Right lobe of liver (tissue), 6 donors: ENCODE results near the gene NLRP6. TPM values are rescaled to one million over a fixed set of nuclear protein-coding genes. Genes with fewer than 3 reads are reported as not detected.
A peak's percentile ranks its signal among the peaks of the same experiment; 100 is the strongest.

Source experiments
- ATAC-seq, 4 donors: fragments of 200-7000 bp; cut with Tn5 transposase; one replicate each; pipeline ENCODE4 v1.9.1; 2020; ENCODE audit warnings: mild to moderate bottlenecking in 4 of 4, moderate library complexity in 4 of 4
- DNase-seq, 3 donors: peaks; one replicate each; pipeline ENCODE4 v3.0.0-alpha.2; 2020
- H3K27ac ChIP-seq, 3 donors: fragments of 200-600 bp; one replicate each; pipeline ENCODE4 v1.8.0; 2022
- H3K27me3 ChIP-seq, 2 donors: fragments of 200-600 bp; one replicate each; pipeline ENCODE4 v1.8.0; 2022
- H3K36me3 ChIP-seq, 4 donors: fragments of 200-600 bp; sonication (generic) in 1 of 4; one replicate each; pipeline versions ENCODE4 v1.5.1 to v1.8.0; 2017 to 2022; ENCODE audit warnings: control low read depth in 1 of 4
- H3K4me1 ChIP-seq, 4 donors: fragments of 200-600 bp; sonication (generic) in 1 of 4; one replicate each; pipeline versions ENCODE4 v1.5.1 to v1.8.0; 2017 to 2022; ENCODE audit warnings: control low read depth in 1 of 4
- H3K4me3 ChIP-seq, 3 donors: fragments of 200-600 bp; one replicate each; pipeline ENCODE4 v1.8.0; 2022
- H3K9me3 ChIP-seq, 4 donors: fragments of 200-600 bp; sonication (generic) in 1 of 4; one replicate each; pipeline versions ENCODE4 v1.5.1 to v1.8.0; 2017 to 2022; ENCODE audit warnings: control low read depth in 1 of 4
- POLR2A ChIP-seq: fragments of 450-650 bp; IDR thresholded peaks from one replicate; pipeline ENCODE4 v1.6.1; 2017; ENCODE audit warnings: antibody characterized with exemption, mild to moderate bottlenecking
- WGBS: methylation state at CpG from one replicate; pipeline ENCODE4 v1.1.6; 2018; ENCODE audit warnings: low coverage, low lambda C conversion rate; ENCODE audit not compliant: insufficient coverage; ENCODE audit errors: missing lambda C conversion rate; 5-methylcytosine and 5-hydroxymethylcytosine counted together
- intact Hi-C, 2 donors: fragments of 100-400 bp; cut with DNase I; formaldehyde crosslinking; loops; one replicate each; pipeline versions ENCODE4 v1.11.2 to v1.14.1; 2022
- total RNA-seq, 6 experiments: library from RNA; depleted of rRNA in 2 of 6; stranded (reverse); fragments of >200 nt in 2 of 6; fragmentation: NEBNext Ultra II Directional in 3 of 6; extraction: Animal tissue kit (Norgen Biotek cat#: 25700) in 3 of 6; gene quantifications; one replicate each; pipeline versions ENCODE4 v1.1.0 to v1.2.4, GENCODE V29; 2016 to 2023
- TF ChIP-seq, protein P1 (sequence below), 4 donors: fragments of 200-600 bp in 3 of 4; fragments of 450-650 bp in 1 of 4; IDR thresholded peaks; one replicate each; pipeline versions ENCODE4 v1.5.1 to v1.8.0; 2016 to 2022; ENCODE audit warnings: antibody characterized with exemption in 4 of 4, mild to moderate bottlenecking in 2 of 4
- donor health status: DM: no; HTN: yes; CAD: no.
- donor health status: DM: no; HTN: no; CAD: no.
- donor health status: DM: no; HTN: no; CAD: no.
- donor health status: DM: no; HTN: yes; CAD: no.
- donor health status: DM: no; HTN: yes; CAD: no.

Gene NLRP6
- total RNA-seq, 6 experiments from 2014 or later, result 0.22 to 6.2 (median 1.6) TPM

DNA sequence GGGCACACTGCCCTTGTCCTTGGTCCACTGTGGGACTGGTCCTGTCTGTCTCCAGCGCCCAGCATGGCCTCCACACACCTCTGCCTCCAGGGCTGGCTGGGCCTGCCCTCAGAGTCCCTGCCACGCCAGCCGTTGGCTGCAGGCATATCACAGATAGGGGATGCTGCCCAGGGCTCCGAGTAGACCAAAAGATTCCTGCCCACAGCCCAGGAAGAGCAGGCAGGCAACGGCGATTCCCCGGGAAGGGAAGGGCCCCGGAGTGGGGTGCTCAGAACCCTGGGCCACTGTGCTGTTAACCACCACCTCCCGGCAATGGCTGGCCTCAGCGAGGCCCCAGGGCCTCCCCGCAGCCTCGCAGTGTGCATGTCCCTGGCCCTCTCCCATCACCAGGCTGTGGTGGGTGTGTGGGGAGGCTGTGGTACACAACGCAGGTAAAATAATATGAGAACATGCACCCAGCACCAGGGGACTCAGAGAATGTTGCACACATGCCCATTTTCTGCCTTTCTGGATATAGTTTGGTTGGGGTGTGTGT is 18.9 kb downstream of the NLRP6 start:
- Histone ChIP-seq H3K36me3 (no peaks in the 10 kb centered on the region), H3K4me1 (no peaks in the 10 kb centered on the region), H3K4me3 (no peak overlapping the region), H3K27ac (no peak overlapping the region), H3K27me3 (no peaks in the 10 kb centered on the region), H3K9me3 (no peaks in the 10 kb centered on the region)
- no peak for TF ChIP-seq POLR2A
- TF ChIP-seq, protein P1, sequence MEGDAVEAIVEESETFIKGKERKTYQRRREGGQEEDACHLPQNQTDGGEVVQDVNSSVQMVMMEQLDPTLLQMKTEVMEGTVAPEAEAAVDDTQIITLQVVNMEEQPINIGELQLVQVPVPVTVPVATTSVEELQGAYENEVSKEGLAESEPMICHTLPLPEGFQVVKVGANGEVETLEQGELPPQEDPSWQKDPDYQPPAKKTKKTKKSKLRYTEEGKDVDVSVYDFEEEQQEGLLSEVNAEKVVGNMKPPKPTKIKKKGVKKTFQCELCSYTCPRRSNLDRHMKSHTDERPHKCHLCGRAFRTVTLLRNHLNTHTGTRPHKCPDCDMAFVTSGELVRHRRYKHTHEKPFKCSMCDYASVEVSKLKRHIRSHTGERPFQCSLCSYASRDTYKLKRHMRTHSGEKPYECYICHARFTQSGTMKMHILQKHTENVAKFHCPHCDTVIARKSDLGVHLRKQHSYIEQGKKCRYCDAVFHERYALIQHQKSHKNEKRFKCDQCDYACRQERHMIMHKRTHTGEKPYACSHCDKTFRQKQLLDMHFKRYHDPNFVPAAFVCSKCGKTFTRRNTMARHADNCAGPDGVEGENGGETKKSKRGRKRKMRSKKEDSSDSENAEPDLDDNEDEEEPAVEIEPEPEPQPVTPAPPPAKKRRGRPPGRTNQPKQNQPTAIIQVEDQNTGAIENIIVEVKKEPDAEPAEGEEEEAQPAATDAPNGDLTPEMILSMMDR (IDR thresholded peaks at IDR 0.05), result no peak
- ATAC-seq, result peak in 2 of 4 donors; percentile 1 to 4
- DNase-seq, result peak in 1 of 3 donors; percentile 47
- WGBS, result 80% methylated on average over 4 of the region's 13 CpGs
- intact Hi-C loops, result no loop called here

DNA sequence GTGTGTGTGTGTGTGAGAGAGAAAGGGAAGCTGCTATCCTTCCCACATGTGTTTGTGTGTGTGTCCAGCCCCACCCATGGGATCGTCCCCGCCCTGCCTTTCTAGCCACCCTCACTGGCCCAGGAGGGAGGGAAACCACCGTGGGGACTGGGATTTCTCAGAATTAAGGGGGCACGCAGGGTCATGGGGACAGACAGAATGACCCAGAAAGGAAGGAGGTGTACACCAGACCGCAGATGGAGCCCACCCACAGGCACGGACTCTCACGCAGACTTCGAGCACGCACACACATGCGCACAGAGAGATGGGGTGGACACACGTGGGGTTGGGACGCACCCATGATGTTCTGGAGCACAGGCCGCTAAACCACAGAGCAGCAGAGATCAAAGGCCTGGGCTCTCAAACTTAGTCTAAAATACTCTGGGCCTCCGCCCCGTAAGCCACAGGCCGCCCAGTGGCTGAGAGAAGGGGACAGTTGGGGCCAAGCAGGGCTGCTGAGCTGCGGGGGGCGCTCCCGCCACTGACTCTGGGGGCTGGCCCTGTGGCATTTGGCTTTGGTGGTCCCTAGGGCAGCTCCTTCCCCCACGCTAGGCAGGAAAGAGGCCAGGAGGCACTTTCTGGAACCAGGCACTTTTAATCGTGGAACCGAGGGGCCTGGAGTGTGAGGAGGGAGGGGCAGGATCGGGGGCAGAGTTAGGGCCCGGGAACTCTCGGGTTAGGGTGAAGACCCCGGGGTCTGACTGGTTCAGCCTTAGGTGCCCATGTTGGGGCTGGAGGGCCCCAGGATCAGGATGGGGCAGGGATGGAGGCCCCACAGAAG is 19.6 kb downstream of the NLRP6 start:
- Histone ChIP-seq H3K36me3 (no peaks in the 10 kb centered on the region), H3K9me3 (no peaks in the 10 kb centered on the region), H3K4me1 (no peaks in the 10 kb centered on the region), H3K27me3 (no peaks in the 10 kb centered on the region), H3K4me3 (no peak overlapping the region), H3K27ac (no peak overlapping the region)
- 60% methylated on average over 11 of the region's 26 CpGs for WGBS
- TF ChIP-seq, protein P1 (IDR thresholded peaks at IDR 0.05), result no peak
- TF ChIP-seq POLR2A, result no peak
- ATAC-seq (peak in 3 of 4 donors; percentile 14 to 34 (median 30)), DNase-seq (peak; percentile 18 to 50 (median 38))
- intact Hi-C loops, result no loop called here

DNA sequence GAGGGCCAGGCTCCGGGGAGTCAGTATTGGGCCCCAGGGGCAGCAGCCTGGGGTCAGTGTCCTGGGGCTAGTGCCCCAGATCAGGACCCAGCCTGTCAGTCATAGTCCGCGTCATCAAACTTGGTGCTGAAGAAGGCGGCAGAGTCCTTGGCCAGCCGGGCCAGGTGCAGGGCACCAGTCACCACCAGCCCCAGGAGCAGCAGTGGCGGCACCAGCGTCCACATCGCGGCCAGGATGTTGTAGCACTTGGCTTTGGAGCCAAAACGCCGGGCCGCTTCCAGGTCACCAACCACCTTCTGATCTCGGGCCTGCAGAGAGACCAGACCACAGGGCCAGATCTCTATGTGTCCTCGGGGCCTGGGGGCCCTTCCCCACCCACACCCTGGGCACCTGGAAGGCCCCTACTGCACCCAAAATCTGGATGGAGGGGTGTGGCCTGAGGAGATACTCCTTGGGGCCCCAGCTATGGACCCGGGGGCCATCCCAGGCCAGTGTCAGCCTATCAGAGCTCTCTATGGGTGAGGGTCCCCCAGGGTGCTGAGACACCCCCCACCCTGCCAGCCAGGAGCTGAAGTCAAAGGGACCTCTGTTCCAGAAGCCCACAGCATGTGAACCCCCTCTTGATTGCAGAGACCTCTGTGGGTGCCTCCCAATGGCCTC is 20.3 kb downstream of the NLRP6 start:
- DNase-seq (peak; percentile 29 to 53 (median 49)), ATAC-seq (peak; percentile 7 to 47 (median 30))
- Histone ChIP-seq H3K27me3 (no peaks in the 10 kb centered on the region), H3K27ac (no peak overlapping the region), H3K4me3 (no peak overlapping the region), H3K36me3 (no peaks in the 10 kb centered on the region), H3K9me3 (no peaks in the 10 kb centered on the region), H3K4me1 (no peaks in the 10 kb centered on the region)
- WGBS, result no CpG with 5 or more reads among the region's 15 CpGs
- TF ChIP-seq, protein P1 (IDR thresholded peaks at IDR 0.05), result no peak
- intact Hi-C loops, result no loop called here

DNA sequence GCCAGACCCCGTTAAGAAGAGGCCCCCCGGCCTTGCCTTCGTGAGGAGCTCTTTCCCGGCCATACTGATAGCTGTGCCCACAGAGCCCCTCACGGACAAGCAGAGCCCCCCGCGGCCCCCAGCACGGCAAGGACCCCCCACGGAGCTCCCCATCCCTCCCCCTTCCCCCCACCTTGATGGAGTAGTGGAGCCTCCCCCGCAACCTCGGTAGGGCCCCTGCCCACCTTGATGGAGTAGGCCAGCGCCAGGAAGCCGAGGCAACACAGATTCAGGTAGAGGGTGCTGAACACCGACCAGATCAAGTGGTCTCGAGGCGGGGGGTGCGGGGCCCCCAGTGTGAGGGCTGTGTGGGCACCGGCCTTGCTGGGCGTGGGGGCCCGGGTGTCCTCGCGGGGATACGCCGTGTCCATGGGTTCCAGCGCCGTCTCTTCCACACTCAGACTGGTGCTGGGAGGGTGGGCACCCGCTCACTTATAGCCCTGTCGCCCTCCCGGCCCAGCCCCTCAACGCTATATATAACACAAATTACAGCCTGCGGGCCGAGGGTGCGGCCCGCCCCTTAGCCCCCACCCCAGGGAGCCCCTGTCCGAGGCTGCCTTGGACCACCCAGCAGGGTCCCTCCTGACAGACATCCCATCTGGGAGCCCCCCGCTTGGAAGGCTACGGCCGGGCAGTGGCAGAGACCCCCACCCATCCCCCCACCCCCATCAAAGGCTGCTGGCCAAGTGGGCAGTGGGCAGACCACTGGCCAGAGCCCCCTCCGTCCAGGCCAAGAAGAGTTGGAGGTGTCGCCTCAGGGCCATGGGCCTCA is 21.1 kb downstream of the NLRP6 start, which contains the start of gene IFITM5:
TSS of gene IFITM5 (minus strand) at position 446 of the 811 bp plus-strand sequence. CDS start at position 410, 36 bp downstream.
- 19% methylated on average over 3 of the region's 40 CpGs for WGBS
- no peak for TF ChIP-seq POLR2A
- TF ChIP-seq, protein P1 (IDR thresholded peaks at IDR 0.05), result no peak
- DNase-seq (peak in 2 of 3 donors; percentile 22 to 48), ATAC-seq (no peak)
- no peak within 1 kb of the TSS for H3K27ac ChIP-seq
- intact Hi-C loops, result no loop called here
- no peaks in the 10 kb centered on the region for H3K4me1 ChIP-seq
- no peaks in the 10 kb centered on the region for H3K9me3 ChIP-seq
- no peaks in the 10 kb centered on the region for H3K36me3 ChIP-seq
- H3K27me3 ChIP-seq, result no peaks in the 10 kb centered on the region
- no peak within 1 kb of the TSS for H3K4me3 ChIP-seq
